K562 (cell line): ENCODE data around the gene CRCP. TPM values are rescaled to one million over a fixed set of nuclear protein-coding genes. Genes with fewer than 3 reads are reported as not detected.

Experiments
- BACH1 ChIP-seq: fragments of 200-800 bp; sonication (Bioruptor generic); IDR thresholded peaks from 2 replicates; pipeline ENCODE4 v1.6.1; 2016; ENCODE audit warnings: missing genetic modification characterization, missing compliant biosample characterization
- CGGBP1 ChIP-seq: fragments of 250-450 bp; sonication (Bioruptor Pico); IDR thresholded peaks from 2 replicates; pipeline ENCODE4 v1.9.0; 2021; ENCODE audit warnings: mild to moderate bottlenecking
- CHD4 ChIP-seq: fragments of 200-600 bp; sonication (generic); IDR thresholded peaks from 3 replicates; pipeline ENCODE4 v1.6.1; 2012; ENCODE audit warnings: low read depth, mild to moderate bottlenecking, mixed read lengths, low read length, inconsistent platforms; ENCODE audit not compliant: insufficient read depth, insufficient replicate concordance, poor library complexity, severe bottlenecking
- CTBP1 ChIP-seq: fragments of 450-650 bp; IDR thresholded peaks from 2 replicates; pipeline ENCODE4 v1.6.1; 2016; ENCODE audit warnings: borderline replicate concordance
- CXXC5 ChIP-seq: fragments of 250-450 bp; sonication (Bioruptor Pico); IDR thresholded peaks from 2 replicates; pipeline ENCODE4 v1.8.0; 2022; ENCODE audit warnings: inconsistent platforms, mild to moderate bottlenecking, moderate library complexity
- ETS2 ChIP-seq: IDR thresholded peaks from 2 replicates; pipeline ENCODE4 v1.6.1; 2016; ENCODE audit warnings: borderline replicate concordance, missing genetic modification characterization, mild to moderate bottlenecking, moderate library complexity, missing compliant biosample characterization; ENCODE audit not compliant: poor library complexity, severe bottlenecking
- KLF13 ChIP-seq: fragments of 450-650 bp; IDR thresholded peaks from 2 replicates; pipeline ENCODE4 v1.6.1; 2016; ENCODE audit warnings: missing genetic modification characterization, low read depth, mild to moderate bottlenecking, missing compliant biosample characterization, moderate library complexity, borderline replicate concordance
- SIN3B ChIP-seq: fragments of 450-650 bp; IDR thresholded peaks from 2 replicates; pipeline ENCODE4 v1.6.1; 2017; ENCODE audit warnings: low read depth, mild to moderate bottlenecking, moderate library complexity
- SMC3 ChIP-seq: conservative IDR thresholded peaks from 2 replicates; pipeline ENCODE4 v1.6.1; 2011; ENCODE audit warnings: low read depth, low read length, improper control_type of control experiment; ENCODE audit not compliant: insufficient read depth
- ZNF408 ChIP-seq: fragments of 250-450 bp; sonication (Bioruptor Pico); IDR thresholded peaks from 2 replicates; pipeline ENCODE4 v1.4.0; 2020; ENCODE audit warnings: low read depth, mild to moderate bottlenecking, moderate library complexity
- ZNF444 ChIP-seq: fragments of 250-450 bp; sonication (Bioruptor Pico); IDR thresholded peaks from 2 replicates; pipeline ENCODE4 v1.4.0; 2020; ENCODE audit warnings: mild to moderate bottlenecking, moderate library complexity
- polyA plus RNA-seq, 8 experiments: library from polyadenylated mRNA; depleted of rRNA in 4 of 8; stranded (reverse) in 5 of 8; unstranded in 3 of 8; fragments of >200 nt; fragmentation: Nextera tagmentation in 2 of 8; fragmentation: Illumina TruSeq in 1 of 8; extraction: Ambion mirVana in 2 of 8; extraction: Trizol in 1 of 8; gene quantifications; 2 replicates each; pipeline versions ENCODE4 v1.2.1 to v1.2.3, GENCODE V29; 2011 to 2014; ENCODE audit warnings: inconsistent platforms in 1 of 8, missing spikeins in 1 of 8
- total RNA-seq, 7 experiments: library from RNA; depleted of rRNA in 6 of 7; stranded (reverse); fragments of >200 nt in 6 of 7; fragmentation: Illumina TruSeq in 2 of 7; extraction: Trizol in 2 of 7; gene quantifications; 2 replicates each; pipeline versions ENCODE4 v1.2.1 to v1.2.3, GENCODE V29; 2011 to 2021; ENCODE audit warnings: low replicate concordance in 1 of 7
- TF ChIP-seq, protein P1 (sequence below), 2 experiments: fragments of 450-650 bp in 1 of 2; sonication (generic) in 1 of 2; formaldehyde crosslinking in 1 of 2; IDR thresholded peaks; 2 replicates each; pipeline versions ENCODE4 v1.7.1 to v1.9.0; 2016 to 2022; ENCODE audit warnings: inconsistent platforms in 1 of 2, mild to moderate bottlenecking in 1 of 2, missing genetic modification reagents in 1 of 2
- TF ChIP-seq, protein P2 (sequence below): fragments of 450-650 bp; IDR thresholded peaks from 2 replicates; pipeline ENCODE4 v1.7.0; 2016; ENCODE audit warnings: borderline replicate concordance

The CRCP gene
- total and polyA plus RNA-seq, 9 of the 15 experiments (the other 6 are each of a cell fraction or from before 2014, with no cell fraction given), result 22.1 to 58.3 (median 43.4) TPM

GRCh38 chr7:66114743-66115649 lies at the start of gene CRCP (continued):
- TF ChIP-seq KLF13, result peak; percentile 100
- TF ChIP-seq ETS2 (tag), result no peak
- TF ChIP-seq SIN3B, result peak; percentile 73; the same call in 1 of the 2 replicates
- no peak for TF ChIP-seq ZNF444
- TF ChIP-seq CGGBP1, result no peak; the same call in 1 of the 2 replicates
- TF ChIP-seq, protein P1, sequence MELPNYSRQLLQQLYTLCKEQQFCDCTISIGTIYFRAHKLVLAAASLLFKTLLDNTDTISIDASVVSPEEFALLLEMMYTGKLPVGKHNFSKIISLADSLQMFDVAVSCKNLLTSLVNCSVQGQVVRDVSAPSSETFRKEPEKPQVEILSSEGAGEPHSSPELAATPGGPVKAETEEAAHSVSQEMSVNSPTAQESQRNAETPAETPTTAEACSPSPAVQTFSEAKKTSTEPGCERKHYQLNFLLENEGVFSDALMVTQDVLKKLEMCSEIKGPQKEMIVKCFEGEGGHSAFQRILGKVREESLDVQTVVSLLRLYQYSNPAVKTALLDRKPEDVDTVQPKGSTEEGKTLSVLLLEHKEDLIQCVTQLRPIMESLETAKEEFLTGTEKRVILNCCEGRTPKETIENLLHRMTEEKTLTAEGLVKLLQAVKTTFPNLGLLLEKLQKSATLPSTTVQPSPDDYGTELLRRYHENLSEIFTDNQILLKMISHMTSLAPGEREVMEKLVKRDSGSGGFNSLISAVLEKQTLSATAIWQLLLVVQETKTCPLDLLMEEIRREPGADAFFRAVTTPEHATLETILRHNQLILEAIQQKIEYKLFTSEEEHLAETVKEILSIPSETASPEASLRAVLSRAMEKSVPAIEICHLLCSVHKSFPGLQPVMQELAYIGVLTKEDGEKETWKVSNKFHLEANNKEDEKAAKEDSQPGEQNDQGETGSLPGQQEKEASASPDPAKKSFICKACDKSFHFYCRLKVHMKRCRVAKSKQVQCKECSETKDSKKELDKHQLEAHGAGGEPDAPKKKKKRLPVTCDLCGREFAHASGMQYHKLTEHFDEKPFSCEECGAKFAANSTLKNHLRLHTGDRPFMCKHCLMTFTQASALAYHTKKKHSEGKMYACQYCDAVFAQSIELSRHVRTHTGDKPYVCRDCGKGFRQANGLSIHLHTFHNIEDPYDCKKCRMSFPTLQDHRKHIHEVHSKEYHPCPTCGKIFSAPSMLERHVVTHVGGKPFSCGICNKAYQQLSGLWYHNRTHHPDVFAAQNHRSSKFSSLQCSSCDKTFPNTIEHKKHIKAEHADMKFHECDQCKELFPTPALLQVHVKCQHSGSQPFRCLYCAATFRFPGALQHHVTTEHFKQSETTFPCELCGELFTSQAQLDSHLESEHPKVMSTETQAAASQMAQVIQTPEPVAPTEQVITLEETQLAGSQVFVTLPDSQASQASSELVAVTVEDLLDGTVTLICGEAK (IDR thresholded peaks at IDR 0.05), result peak; percentile 73
- TF ChIP-seq, protein P1 (CRISPR knock-in tag; IDR thresholded peaks at IDR 0.05), result no peak
- 0 out of 2 replicates have a peak, but pooled peaks have one; percentile 1 for TF ChIP-seq SMC3
- TF ChIP-seq CXXC5 (CRISPR knock-in tag), result peak; percentile 72
- no peak for TF ChIP-seq ZNF408 (CRISPR knock-in tag)
- TF ChIP-seq BACH1 (tag), result no peak
- TF ChIP-seq CHD4, result no peak
- TF ChIP-seq, protein P2, sequence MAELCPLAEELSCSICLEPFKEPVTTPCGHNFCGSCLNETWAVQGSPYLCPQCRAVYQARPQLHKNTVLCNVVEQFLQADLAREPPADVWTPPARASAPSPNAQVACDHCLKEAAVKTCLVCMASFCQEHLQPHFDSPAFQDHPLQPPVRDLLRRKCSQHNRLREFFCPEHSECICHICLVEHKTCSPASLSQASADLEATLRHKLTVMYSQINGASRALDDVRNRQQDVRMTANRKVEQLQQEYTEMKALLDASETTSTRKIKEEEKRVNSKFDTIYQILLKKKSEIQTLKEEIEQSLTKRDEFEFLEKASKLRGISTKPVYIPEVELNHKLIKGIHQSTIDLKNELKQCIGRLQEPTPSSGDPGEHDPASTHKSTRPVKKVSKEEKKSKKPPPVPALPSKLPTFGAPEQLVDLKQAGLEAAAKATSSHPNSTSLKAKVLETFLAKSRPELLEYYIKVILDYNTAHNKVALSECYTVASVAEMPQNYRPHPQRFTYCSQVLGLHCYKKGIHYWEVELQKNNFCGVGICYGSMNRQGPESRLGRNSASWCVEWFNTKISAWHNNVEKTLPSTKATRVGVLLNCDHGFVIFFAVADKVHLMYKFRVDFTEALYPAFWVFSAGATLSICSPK, result no peak
- TF ChIP-seq CTBP1, result peak; percentile 64; the same call in 1 of the 2 replicates
